HG02981 (cell line): ENCODE results near the gene ATG13.

Experiments
- ATAC-seq: cut with Tn5 transposase; IDR thresholded peaks from one replicate; pipeline ENCODE4 v1.9.1; 2021; ENCODE audit warnings: mild to moderate bottlenecking, moderate library complexity; ENCODE audit not compliant: unreplicated experiment

Gene ATG13

GRCh38 chr11:46674463-46675287 lies 57.3 kb downstream of the ATG13 start:
- no peak for ATAC-seq

GRCh38 chr11:46675288-46675851 lies 58.0 kb downstream of the ATG13 start:
- no peak for ATAC-seq

GRCh38 chr11:46675949-46676348 lies 58.6 kb downstream of the ATG13 start:
- no peak for ATAC-seq

- no peak for ATAC-seq
These were observed 59.2 kb downstream of the ATG13 start for GRCh38 chr11:46676436-46677158.

GRCh38 chr11:46677169-46677568 lies 59.8 kb downstream of the ATG13 start:
- ATAC-seq = no peak

GRCh38 chr11:46677991-46678740 lies 60.8 kb downstream of the ATG13 start:
- ATAC-seq = no peak

GRCh38 chr11:46678741-46679130 lies 61.4 kb downstream of the ATG13 start:
- no peak for ATAC-seq

GRCh38 chr11:46679241-46680163 lies 62.1 kb downstream of the ATG13 start:
- no peak for ATAC-seq

GRCh38 chr11:46680164-46680760 lies 62.9 kb downstream of the ATG13 start:
- ATAC-seq = no peak

GRCh38 chr11:46680815-46681214 lies 63.5 kb downstream of the ATG13 start:
- no peak for ATAC-seq

- ATAC-seq = no peak
These were observed 64.5 kb downstream of the ATG13 start for GRCh38 chr11:46681814-46682213.

GRCh38 chr11:46682773-46683752 lies 65.7 kb downstream of the ATG13 start:
- ATAC-seq = no peak

GRCh38 chr11:46684367-46684766 lies 67.0 kb downstream of the ATG13 start:
- ATAC-seq = no peak

- no peak for ATAC-seq
These were observed 69.8 kb downstream of the ATG13 start for GRCh38 chr11:46686886-46687795.

- no peak for ATAC-seq
These were observed 73.3 kb downstream of the ATG13 start for GRCh38 chr11:46690702-46691101.

GRCh38 chr11:46692450-46692849 lies 75.1 kb downstream of the ATG13 start:
- ATAC-seq = no peak

GRCh38 chr11:46693597-46694012 lies 76.3 kb downstream of the ATG13 start:
- no peak for ATAC-seq

GRCh38 chr11:46694072-46694471 lies 76.7 kb downstream of the ATG13 start:
- no peak for ATAC-seq
